GM23248 (cell line): ENCODE measurements around the gene IGFBP4. TPM values are rescaled to one million over a fixed set of nuclear protein-coding genes. Genes with fewer than 3 reads are reported as not detected.

ENCODE experiments used
- DNase-seq: peaks from one replicate; pipeline ENCODE4 v3.0.0-alpha.2; 2015
- H2AFZ ChIP-seq: fragments of 200-600 bp; sonication (generic); 2 replicates; pipeline ENCODE4 v1.6.1; 2016; ENCODE audit warnings: antibody characterized with exemption
- H3F3A ChIP-seq: fragments of 200-600 bp; sonication (generic); 2 replicates; pipeline ENCODE4 v1.6.1; 2016; ENCODE audit warnings: mild to moderate bottlenecking, antibody characterized with exemption, mixed run types; ENCODE audit not compliant: insufficient read depth
- H3K27ac ChIP-seq: fragments of 200-600 bp; sonication (generic); 2 replicates; pipeline ENCODE4 v1.5.1; 2016; ENCODE audit warnings: mild to moderate bottlenecking
- H3K27me3 ChIP-seq: fragments of 200-600 bp; sonication (generic); replicated peaks from 2 replicates; pipeline ENCODE4 v1.6.1; 2016; ENCODE audit warnings: mild to moderate bottlenecking; ENCODE audit not compliant: insufficient read depth
- H3K36me3 ChIP-seq: fragments of 200-600 bp; sonication (generic); 2 replicates; pipeline ENCODE4 v1.6.1; 2016; ENCODE audit warnings: low read depth, mild to moderate bottlenecking
- H3K4me1 ChIP-seq: fragments of 200-600 bp; sonication (generic); 2 replicates; pipeline ENCODE4 v1.6.1; 2016; ENCODE audit warnings: mild to moderate bottlenecking; ENCODE audit not compliant: insufficient read depth
- H3K4me2 ChIP-seq: fragments of 200-600 bp; sonication (generic); one replicate; pipeline ENCODE4 v1.6.1; 2016; ENCODE audit warnings: mild to moderate bottlenecking; ENCODE audit not compliant: unreplicated experiment
- H3K4me3 ChIP-seq: fragments of 200-600 bp; sonication (generic); 2 replicates; pipeline ENCODE4 v1.5.1; 2016; ENCODE audit warnings: mild to moderate bottlenecking
- H3K79me2 ChIP-seq: fragments of 200-600 bp; sonication (generic); 2 replicates; pipeline ENCODE4 v1.6.1; 2016; ENCODE audit warnings: mild to moderate bottlenecking; ENCODE audit not compliant: insufficient read depth
- H3K9ac ChIP-seq: fragments of 200-600 bp; sonication (generic); 2 replicates; pipeline ENCODE4 v1.6.1; 2016; ENCODE audit warnings: mild to moderate bottlenecking
- H3K9me2 ChIP-seq: fragments of 200-600 bp; sonication (generic); 2 replicates; pipeline ENCODE4 v1.6.1; 2016; ENCODE audit warnings: mixed run types, mild to moderate bottlenecking, moderate library complexity; ENCODE audit not compliant: insufficient read depth
- H3K9me3 ChIP-seq: fragments of 200-600 bp; sonication (generic); one replicate; pipeline ENCODE4 v1.6.1; 2017; ENCODE audit warnings: low read depth
- H4K20me1 ChIP-seq: fragments of 200-600 bp; sonication (generic); 2 replicates; pipeline ENCODE4 v1.6.0; 2016; ENCODE audit not compliant: insufficient read depth
- EZH2 ChIP-seq: fragments of 200-600 bp; sonication (generic); IDR thresholded peaks from 2 replicates; pipeline ENCODE4 v1.6.1; 2018; ENCODE audit warnings: antibody characterized with exemption, mild to moderate bottlenecking; ENCODE audit not compliant: insufficient read depth, poor library complexity, severe bottlenecking
- EZH2phosphoT487 ChIP-seq: fragments of 200-600 bp; sonication (generic); IDR thresholded peaks from 2 replicates; pipeline ENCODE4 v1.6.1; 2018; ENCODE audit warnings: antibody characterized with exemption, moderate library complexity, mild to moderate bottlenecking, low read depth; ENCODE audit not compliant: insufficient read depth
- WGBS, 2 experiments: methylation state at CpG; one replicate each; pipeline ENCODE4 v1.1.6; 2015 to 2017; ENCODE audit warnings: low lambda C conversion rate in 2 of 2, low coverage in 1 of 2; ENCODE audit errors: missing lambda C conversion rate in 2 of 2; 5-methylcytosine and 5-hydroxymethylcytosine counted together
- in situ Hi-C: fragments of 300-500 bp; cut with MboI; formaldehyde crosslinking; loops from 2 replicates; pipeline ENCODE4 v1.15.0; 2020
- polyA plus RNA-seq: library from polyadenylated mRNA; unstranded; fragments of >200 nt; fragmentation: Nextera tagmentation; extraction: Ambion mirVana; gene quantifications from 2 replicates; pipeline ENCODE4 v1.2.1, GENCODE V29; 2016
- total RNA-seq: library from RNA; depleted of rRNA; stranded (reverse); fragments of >200 nt; shearing (Covaris generic); gene quantifications from 2 replicates; pipeline ENCODE4 v1.2.3, GENCODE V29; 2014

Gene IGFBP4
- total and polyA plus RNA-seq, 2 experiments from 2014 or later, result 408 to 1,209 TPM

- Histone ChIP-seq H3K9ac (peak overlapping the region; percentile 69), H3K4me1 (peaks cover 28% of the 10 kb centered on the region), H3K79me2 (no peaks in the 10 kb centered on the region), H3F3A (peaks cover 18% of the 10 kb centered on the region), H2AFZ (no peak overlapping the region), H3K9me2 (no peaks in the 10 kb centered on the region), H3K9me3 (no peaks in the 10 kb centered on the region), H3K4me2 (no peak overlapping the region), H3K36me3 (no peaks in the 10 kb centered on the region), H3K27me3 (no peaks in the 10 kb centered on the region), H3K27ac (peak overlapping the region; percentile 80), H4K20me1 (no peaks in the 10 kb centered on the region), H3K4me3 (no peak overlapping the region)
- in situ Hi-C loops, result no loop called here
- DNase-seq, result no peak
- 79 to 81% methylated on average over 8 of the region's 9 CpGs for WGBS, 2 experiments
- no peak for TF ChIP-seq EZH2
- no peak for TF ChIP-seq EZH2phosphoT487
Measured at GRCh38 chr17:40496634-40497420, 53.6 kb downstream of the IGFBP4 start.

DNA sequence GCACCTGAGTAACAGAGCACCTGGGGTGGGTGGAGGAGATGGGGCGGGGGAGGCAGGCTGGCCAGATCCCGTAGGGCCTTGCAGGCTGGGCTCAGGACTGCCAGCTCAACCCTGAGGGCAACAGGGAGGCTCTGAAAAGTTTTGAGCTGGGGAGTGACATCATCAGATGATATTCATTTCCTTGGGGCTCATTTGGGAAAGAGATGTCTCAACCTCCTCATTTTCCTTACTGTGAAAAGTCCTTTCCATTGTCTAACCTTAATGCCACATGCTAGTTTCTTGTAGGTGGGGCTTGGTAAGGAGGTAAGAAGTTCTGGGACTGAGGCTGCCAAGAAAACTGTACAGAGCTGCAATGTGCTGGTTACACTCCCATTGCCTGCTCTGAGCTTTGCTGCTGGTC is 54.4 kb downstream of the IGFBP4 start:
- TF ChIP-seq EZH2 (no peak), EZH2phosphoT487 (no peak)
- Histone ChIP-seq H3K4me1 (peaks cover 28% of the 10 kb centered on the region), H3K9ac (peak overlapping the region; percentile 69), H4K20me1 (no peaks in the 10 kb centered on the region), H3F3A (peaks cover 18% of the 10 kb centered on the region), H3K36me3 (no peaks in the 10 kb centered on the region), H3K4me3 (no peak overlapping the region), H3K79me2 (no peaks in the 10 kb centered on the region), H3K9me2 (no peaks in the 10 kb centered on the region), H2AFZ (peak overlapping the region; percentile 54), H3K9me3 (no peaks in the 10 kb centered on the region), H3K27me3 (no peaks in the 10 kb centered on the region), H3K27ac (peak overlapping the region; percentile 80), H3K4me2 (peak overlapping the region; percentile 56)
- WGBS, 2 experiments, result 25 to 31% methylated on average over 2 of the region's 2 CpGs
- DNase-seq, result peak; percentile 90
- in situ Hi-C loops, result no loop called here

DNA sequence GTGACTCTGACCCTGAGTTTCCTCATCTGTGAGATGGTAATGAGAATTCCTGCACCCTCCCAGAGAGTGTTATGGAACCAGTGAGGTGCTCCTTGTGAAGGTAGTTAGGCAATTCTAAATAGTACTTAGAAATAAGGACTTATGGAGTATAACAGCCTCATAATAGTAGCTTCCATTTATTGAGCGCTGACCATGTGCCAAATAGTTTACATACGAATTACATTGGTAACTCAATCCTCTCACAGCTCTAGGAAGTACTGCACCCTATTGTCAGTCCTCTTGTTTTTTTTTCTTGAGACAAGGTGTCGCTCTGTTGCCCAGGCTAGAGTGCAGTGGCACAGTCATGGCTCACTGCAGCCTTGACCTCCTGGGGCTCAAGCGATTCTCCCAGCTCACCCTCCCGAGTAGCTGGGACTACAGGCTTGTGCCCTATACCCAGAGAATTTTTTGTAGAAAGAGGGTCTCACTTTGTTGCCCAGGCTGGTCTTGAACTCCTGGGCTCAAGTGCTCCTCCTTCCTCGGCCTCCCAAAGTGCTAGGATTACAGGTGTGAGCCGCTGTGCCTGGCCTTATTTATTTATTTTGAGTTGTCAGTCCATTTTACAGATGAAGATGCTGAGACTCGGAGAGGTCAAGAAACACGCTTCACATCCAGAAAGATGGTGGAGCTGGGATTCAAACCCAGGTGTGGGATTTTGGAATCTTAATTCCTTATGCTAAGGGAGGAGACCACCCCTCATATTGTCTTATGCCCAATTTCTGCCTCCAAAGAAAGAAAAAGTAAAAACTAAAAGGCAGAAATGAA is 55.2 kb downstream of the IGFBP4 start:
- Histone ChIP-seq H4K20me1 (no peaks in the 10 kb centered on the region), H3K4me2 (peak overlapping the region; percentile 56), H3K36me3 (no peaks in the 10 kb centered on the region), H3K4me3 (no peak overlapping the region), H3K27me3 (no peaks in the 10 kb centered on the region), H3K9me3 (no peaks in the 10 kb centered on the region), H3K79me2 (no peaks in the 10 kb centered on the region), H3K9ac (peak overlapping the region; percentile 69), H3K9me2 (no peaks in the 10 kb centered on the region), H3F3A (peaks cover 18% of the 10 kb centered on the region), H3K4me1 (peaks cover 28% of the 10 kb centered on the region), H3K27ac (peak overlapping the region; percentile 80), H2AFZ (peak overlapping the region; percentile 54)
- peak; percentile 54 for DNase-seq
- WGBS, 2 experiments, result 78 to 79% methylated on average over 9 of the region's 9 CpGs
- no peak for TF ChIP-seq EZH2phosphoT487
- no peak for TF ChIP-seq EZH2
- in situ Hi-C loops, result no loop called here

- no peaks in the 10 kb centered on the region for H3K79me2 ChIP-seq
- DNase-seq, result peak; percentile 87
- H3K27ac ChIP-seq, result peak overlapping the region; percentile 47
- H3K4me1 ChIP-seq, result peaks cover 28% of the 10 kb centered on the region
- no peaks in the 10 kb centered on the region for H3K36me3 ChIP-seq
- no peaks in the 10 kb centered on the region for H3K9me2 ChIP-seq
- peak overlapping the region; percentile 35 for H3K9ac ChIP-seq
- no peaks in the 10 kb centered on the region for H3K27me3 ChIP-seq
- no peak overlapping the region for H3K4me3 ChIP-seq
- TF ChIP-seq EZH2phosphoT487 (no peak), EZH2 (no peak)
- no peaks in the 10 kb centered on the region for H3K9me3 ChIP-seq
- H2AFZ ChIP-seq, result peak overlapping the region; percentile 68
- no peaks in the 10 kb centered on the region for H4K20me1 ChIP-seq
- in situ Hi-C loops, result no loop called here
- peak overlapping the region; percentile 40 for H3K4me2 ChIP-seq
- H3F3A ChIP-seq, result peaks cover 17% of the 10 kb centered on the region
- WGBS, 2 experiments, result 13 to 15% methylated on average over 17 of the region's 17 CpGs
Measured at GRCh38 chr17:40499551-40500189, 56.4 kb downstream of the IGFBP4 start.
